HCT116 (cell line): ENCODE data around the gene FBXO42. TPM values are rescaled to one million over a fixed set of nuclear protein-coding genes. Genes with fewer than 3 reads are reported as not detected.
A peak's percentile ranks its signal among the peaks of the same experiment; 100 is the strongest.

Experiments used
- ATAC-seq: fragments of 200-7000 bp; cut with Tn5 transposase; 2 replicates; pipeline ENCODE4 v1.9.1; 2020; ENCODE audit warnings: mild to moderate bottlenecking, moderate library complexity
- BruUV-seq: library from RNA; stranded (reverse); fragments of 400-500 nt; replicated peaks from 2 replicates; lab custom pipeline; 2021; lab: Mats Ljungman, UMichigan
- CTCF ChIA-PET: fragments of 300-600 bp; sonication (Branson Sonifier 250); formaldehyde crosslinking; loops from one replicate; lab custom pipeline; 2021; ENCODE audit warnings: antibody characterized with exemption; lab: Charles Lee
- POLR2A ChIA-PET: fragments of 300-600, 350-600 bp; sonication (Branson Sonifier 250); formaldehyde crosslinking; loops from one replicate; lab custom pipeline; 2021; ENCODE audit warnings: antibody characterized with exemption; lab: Charles Lee
- RAD21 ChIA-PET, 2 experiments: fragments of 300-600 bp; sonication (Branson Sonifier 250); formaldehyde crosslinking; loops; one replicate each; lab custom pipeline; 2023; ENCODE audit warnings: low total read pairs in 2 of 2; ENCODE audit not compliant: uncharacterized antibody in 2 of 2, unreplicated experiment in 2 of 2, low non-redundant PET in 1 of 2; lab: Charles Lee
- DNase-seq: peaks from one replicate; pipeline ENCODE4 v3.0.0-alpha.2; 2010; ENCODE audit warnings: low read depth, low spot score
- H2AFZ ChIP-seq: fragments of 200-600 bp; shearing (Covaris generic), sonication (generic); 2 replicates; pipeline ENCODE4 v1.6.1; 2017; ENCODE audit warnings: low read depth, mixed run types, mixed read lengths, antibody characterized with exemption, low read length; ENCODE audit not compliant: poor library complexity, severe bottlenecking
- H3K27ac ChIP-seq: 2 replicates; pipeline ENCODE4 v1.5.1; 2012; ENCODE audit warnings: low read depth, low read length
- H3K27me3 ChIP-seq: fragments of 200-600 bp; sonication (generic); 2 replicates; pipeline ENCODE4 v1.6.1; 2016; ENCODE audit warnings: mixed run types, low read length, mixed read lengths; ENCODE audit not compliant: insufficient read depth
- H3K36me3 ChIP-seq, 2 experiments: fragments of 200-500 bp in 1 of 2; fragments of 200-600 bp in 1 of 2; sonication (Bioruptor generic) in 1 of 2; sonication (generic) in 1 of 2; 2 replicates each; pipeline versions ENCODE4 v1.5.1 to v1.6.1; 2014 to 2016; ENCODE audit warnings: low read length in 2 of 2, inconsistent platforms in 1 of 2, mixed read lengths in 1 of 2, mixed run types in 1 of 2; ENCODE audit not compliant: insufficient read depth in 2 of 2, control insufficient read depth in 1 of 2
- H3K4me1 ChIP-seq, 2 experiments: fragments of 200-600 bp in 1 of 2; sonication (generic) in 1 of 2; 2 replicates each; pipeline versions ENCODE4 v1.5.1 to v1.6.1; 2012 to 2017; ENCODE audit warnings: low read length in 2 of 2, inconsistent platforms in 1 of 2, mild to moderate bottlenecking in 1 of 2, mixed read lengths in 1 of 2, mixed run types in 1 of 2, moderate library complexity in 1 of 2; ENCODE audit not compliant: insufficient read depth in 2 of 2, control insufficient read depth in 1 of 2
- H3K4me2 ChIP-seq: fragments of 200-600 bp; sonication (generic); 2 replicates; pipeline ENCODE4 v1.6.1; 2017; ENCODE audit warnings: mixed run types, low read length, mixed read lengths
- H3K4me3 ChIP-seq, 2 experiments: fragments of 200-600 bp in 1 of 2; sonication (generic) in 1 of 2; replicated peaks in 1 of 2; 2 replicates each; pipeline ENCODE4 v1.5.1; 2011 to 2016; ENCODE audit warnings: low read length in 2 of 2, control low read depth in 1 of 2, low read depth in 1 of 2, mild to moderate bottlenecking in 1 of 2, mixed read lengths in 1 of 2, mixed run types in 1 of 2
- H3K79me2 ChIP-seq: fragments of 200-600 bp; sonication (generic); 2 replicates; pipeline ENCODE4 v1.6.1; 2017; ENCODE audit warnings: mild to moderate bottlenecking, mixed run types, low read length, moderate library complexity, mixed read lengths; ENCODE audit not compliant: insufficient read depth
- H3K9ac ChIP-seq: fragments of 200-600 bp; sonication (generic); 2 replicates; pipeline ENCODE4 v1.6.1; 2016; ENCODE audit warnings: low read length, mixed read lengths
- H3K9me2 ChIP-seq: fragments of 200-600 bp; sonication (generic), shearing (Covaris generic); 2 replicates; pipeline ENCODE4 v1.6.1; 2017; ENCODE audit warnings: mixed run types, mild to moderate bottlenecking, moderate library complexity; ENCODE audit not compliant: insufficient read depth
- H3K9me3 ChIP-seq, 2 experiments: fragments of 200-500 bp in 1 of 2; fragments of 200-600 bp in 1 of 2; sonication (Bioruptor generic) in 1 of 2; sonication (generic) in 1 of 2; 2 replicates each; pipeline ENCODE4 v1.6.1; 2014 to 2017; ENCODE audit warnings: low read length in 2 of 2, mixed read lengths in 2 of 2, inconsistent platforms in 1 of 2, low read depth in 1 of 2, mild to moderate bottlenecking in 1 of 2, mixed run types in 1 of 2, moderate library complexity in 1 of 2; ENCODE audit not compliant: control insufficient read depth in 1 of 2, insufficient read depth in 1 of 2
- H4K20me1 ChIP-seq: fragments of 200-600 bp; sonication (generic), shearing (Covaris generic); 2 replicates; pipeline ENCODE4 v1.6.1; 2017; ENCODE audit warnings: mixed run types, mild to moderate bottlenecking, moderate library complexity; ENCODE audit not compliant: insufficient read depth
- CBX3 ChIP-seq: IDR thresholded peaks from 2 replicates; pipeline ENCODE4 v1.6.1; 2012; ENCODE audit warnings: low read depth
- CEBPB ChIP-seq: IDR thresholded peaks from 2 replicates; pipeline ENCODE4 v1.6.1; 2012; ENCODE audit warnings: low read depth
- CTCF ChIP-seq, 3 experiments: fragments of 200-600 bp in 1 of 3; sonication (generic) in 1 of 3; IDR thresholded peaks in 2 of 3; conservative IDR thresholded peaks in 1 of 3; 2 replicates each; pipeline ENCODE4 v1.5.1; 2012 to 2017; ENCODE audit warnings: low read depth in 2 of 3, low read length in 2 of 3, antibody characterized with exemption in 1 of 3, borderline replicate concordance in 1 of 3, control low read depth in 1 of 3, mild to moderate bottlenecking in 1 of 3, mixed read lengths in 1 of 3, mixed run types in 1 of 3, moderate library complexity in 1 of 3; ENCODE audit not compliant: insufficient read depth in 1 of 3
- EGR1 ChIP-seq: IDR thresholded peaks from 2 replicates; pipeline ENCODE4 v1.6.1; 2012; ENCODE audit warnings: low read depth
- EZH2 ChIP-seq: fragments of 200-600 bp; sonication (generic); IDR thresholded peaks from 2 replicates; pipeline ENCODE4 v1.6.1; 2017; ENCODE audit warnings: antibody characterized with exemption, mixed run types
- JUND ChIP-seq: IDR thresholded peaks from 2 replicates; pipeline ENCODE4 v1.6.1; 2012
- MAX ChIP-seq: IDR thresholded peaks from 2 replicates; pipeline ENCODE4 v1.6.1; 2012
- RAD21 ChIP-seq: IDR thresholded peaks from 2 replicates; pipeline ENCODE4 v1.6.1; 2012; ENCODE audit warnings: low read depth, mild to moderate bottlenecking
- REST ChIP-seq: IDR thresholded peaks from 2 replicates; pipeline ENCODE4 v1.6.1; 2012; ENCODE audit warnings: low read depth
- SP1 ChIP-seq: IDR thresholded peaks from 2 replicates; pipeline ENCODE4 v1.6.1; 2012; ENCODE audit warnings: low read depth
- SRF ChIP-seq: IDR thresholded peaks from 2 replicates; pipeline ENCODE4 v1.6.1; 2012; ENCODE audit warnings: low read depth
- TCF7L2 ChIP-seq: IDR thresholded peaks from 2 replicates; pipeline ENCODE4 v1.7.0; 2011; ENCODE audit warnings: borderline replicate concordance, inconsistent platforms; ENCODE audit not compliant: insufficient read depth, insufficient read length; ENCODE audit errors: extremely low read depth
- YY1 ChIP-seq: IDR thresholded peaks from 2 replicates; pipeline ENCODE4 v1.6.1; 2011; ENCODE audit warnings: low read length, low read depth, moderate library complexity, mild to moderate bottlenecking; ENCODE audit not compliant: insufficient replicate concordance; ENCODE audit errors: extremely low read depth
- ZNF274 ChIP-seq: fragments of 200-500 bp; sonication (Bioruptor generic); IDR thresholded peaks from 2 replicates; pipeline ENCODE4 v1.6.1; 2014; ENCODE audit warnings: mild to moderate bottlenecking, low read depth, low read length, inconsistent platforms
- intact Hi-C: fragments of 100-400 bp; cut with micrococcal nuclease; formaldehyde crosslinking; loops from 2 replicates; pipeline ENCODE4 v1.10.0; 2022
- total RNA-seq: library from RNA; stranded (reverse); gene quantifications from one replicate; pipeline ENCODE4 v1.2.1, GENCODE V29; 2021; ENCODE audit not compliant: unreplicated experiment

Gene FBXO42
- total RNA-seq, 1 experiment from 2014 or later, result 20.6 TPM

GRCh38 chr1:16260814-16261213, 91.5 kb downstream of the FBXO42 start:
- DNase-seq (no peak), ATAC-seq (peak; percentile 42; the same call in 1 of the 2 replicates)
- H3K9ac ChIP-seq, result 0 out of 2 replicates have a peak overlapping the region, but pooled peaks have one; percentile 2
- peaks cover 8 to 12% of the 10 kb centered on the region in 2 experiments; a peak in 3 of 4 replicates for H3K4me1 ChIP-seq
- H3K9me2 ChIP-seq, result no peaks in the 10 kb centered on the region
- H2AFZ ChIP-seq, result no peak overlapping the region
- H3K36me3 ChIP-seq, result no peaks in the 10 kb centered on the region
- H3K27me3 ChIP-seq, result no peaks in the 10 kb centered on the region
- no peaks in the 10 kb centered on the region for H3K9me3 ChIP-seq
- H3K4me3 ChIP-seq, result no peak overlapping the region
- RAD21 ChIA-PET, result no interaction called here
- TF ChIP-seq CTCF (IDR thresholded peaks at IDR 0.05 in 2 of 3, conservative IDR thresholded peaks at IDR 0.05 in 1 of 3; ENCODE audit: borderline replicate concordance in 1 of 3, insufficient read depth in 1 of 3, low read depth in 2 of 3, low read length in 2 of 3) (no peak), RAD21 (no peak), ZNF274 (no peak), REST (no peak), JUND (no peak), CBX3 (no peak), EGR1 (no peak), TCF7L2 (no peak), CEBPB (no peak), YY1 (no peak), MAX (no peak), SRF (no peak), EZH2 (no peak), SP1 (no peak)
- H3K79me2 ChIP-seq, result no peaks in the 10 kb centered on the region
- H4K20me1 ChIP-seq, result no peaks in the 10 kb centered on the region
- H3K4me2 ChIP-seq, result peak overlapping the region; percentile 12
- intact Hi-C loops, result no loop called here
- no peak overlapping the region for H3K27ac ChIP-seq
- no TSS peak for BruUV-seq
- POLR2A ChIA-PET, result no interaction called here
- CTCF ChIA-PET, result no interaction called here
